ENCODE data around the gene MAP1S. TPM values are rescaled to one million over a fixed set of nuclear protein-coding genes. Genes with fewer than 3 reads are reported as not detected.
"Not testable (repeated sequence)": the region's sequence is repeated elsewhere in the genome, so short reads cannot be mapped to it uniquely, and the experiment has no call there.

Gene MAP1S
- polyA plus RNA-seq, 4 donors: 18.0 to 26.4 (median 21.9) TPM

DNA sequence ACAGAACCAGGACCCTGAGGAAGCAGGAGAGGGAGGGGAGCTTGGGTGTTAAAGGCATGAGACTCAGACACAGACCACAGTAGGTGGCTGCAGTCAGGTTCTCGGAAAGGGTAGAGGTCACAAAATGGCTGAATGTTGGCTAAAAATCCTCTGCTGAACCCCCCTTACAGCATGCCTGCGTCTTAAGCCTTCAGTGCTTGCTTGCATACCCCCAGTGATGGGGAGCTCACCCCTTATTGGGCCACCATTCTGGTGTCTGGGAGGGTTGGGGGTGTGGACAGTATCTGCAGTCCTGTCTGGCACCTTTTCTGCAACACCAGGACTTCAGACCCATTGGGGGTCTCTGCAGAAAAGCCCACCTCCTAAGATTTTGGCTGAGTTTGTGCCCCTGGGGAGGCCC is 61.5 kb downstream of the MAP1S start:
- Histone ChIP-seq H3K9me3 (ENCODE audit: control insufficient read depth in 2 of 2, insufficient read depth in 1 of 2, low read depth in 1 of 2, low read length in 1 of 2) (no peaks in the 10 kb centered on the region), H3K27ac (ENCODE audit: low read depth in 1 of 3, low read length in 2 of 3) (no peak overlapping the region), H3K36me3 (ENCODE audit: control insufficient read depth in 3 of 3, insufficient read depth in 2 of 3, low read depth in 1 of 3, low read length in 3 of 3) (peaks cover 0 to 6% (median 0%) of the 10 kb centered on the region in 3 donors), H3K4me1 (ENCODE audit: control insufficient read depth in 3 of 3, insufficient read depth in 2 of 3, low read depth in 1 of 3, low read length in 2 of 3) (peaks cover 0 to 16% (median 0%) of the 10 kb centered on the region in 3 donors), H3K27me3 (ENCODE audit: control insufficient read depth in 3 of 3, insufficient read depth in 3 of 3, low read length in 3 of 3) (no peaks in the 10 kb centered on the region), H3K4me3 (ENCODE audit: low read depth in 1 of 3, low read length in 3 of 3) (no peak overlapping the region)
- 92 to 94% (median 93%) methylated on average over 2 of the region's 2 CpGs for WGBS, 3 donors
- DNase-seq (no peak), FAIRE-seq (no peak)

DNA sequence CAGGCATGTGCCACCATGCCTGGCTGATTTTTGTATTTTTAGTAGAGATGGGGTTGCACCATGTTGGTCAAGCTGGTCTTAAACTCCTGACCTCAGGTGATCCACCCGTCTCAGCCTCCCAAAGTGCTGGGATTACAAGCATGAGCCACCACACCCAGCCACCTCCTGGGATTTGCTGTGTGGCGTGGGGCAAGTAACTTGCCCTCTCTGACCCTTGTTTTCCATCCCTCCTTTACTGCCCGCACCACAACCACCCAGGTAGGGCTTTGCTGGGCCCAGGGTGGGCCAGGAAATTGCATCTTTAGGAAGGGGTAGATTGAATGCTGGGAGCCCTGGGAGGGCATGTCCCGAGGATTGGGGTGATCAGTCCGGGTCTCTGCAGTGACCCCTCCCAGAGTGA is 64.4 kb downstream of the MAP1S start:
- FAIRE-seq; H3K9me3 ChIP-seq (ENCODE audit: control insufficient read depth in 2 of 2, insufficient read depth in 1 of 2, low read depth in 1 of 2, low read length in 1 of 2); DNase-seq; H3K4me3 ChIP-seq (ENCODE audit: low read depth in 1 of 3, low read length in 3 of 3); H3K27me3 ChIP-seq (ENCODE audit: control insufficient read depth in 3 of 3, insufficient read depth in 3 of 3, low read length in 3 of 3); H3K27ac ChIP-seq (ENCODE audit: low read depth in 1 of 3, low read length in 2 of 3); H3K36me3 ChIP-seq (ENCODE audit: control insufficient read depth in 3 of 3, insufficient read depth in 2 of 3, low read depth in 1 of 3, low read length in 3 of 3): not testable (repeated sequence)
- WGBS, 3 donors: 54 to 78% (median 62%) methylated on average over 5 of the region's 5 CpGs
- peaks cover 0 to 11% (median 0%) of the 10 kb centered on the region in 3 donors for H3K4me1 ChIP-seq (ENCODE audit: control insufficient read depth in 3 of 3, insufficient read depth in 2 of 3, low read depth in 1 of 3, low read length in 2 of 3)

Other genes starting within 250 kb of the MAP1S start
- gene SLC27A1, start 249.0 kb upstream of the MAP1S start, polyA plus RNA-seq: 1 to 10 TPM in 3 of 4 donors, under 1 TPM in 1; 0.22 to 5.5 (median 3.1) TPM
- gene PGLS, start 207.8 kb upstream of the MAP1S start, polyA plus RNA-seq: 100 to 1,000 TPM in 2 of 4 donors, 10 to 100 TPM in 2; 87.3 to 116 (median 105) TPM
- gene COLGALT1, start 163.8 kb upstream of the MAP1S start, polyA plus RNA-seq: 10 to 100 TPM; 21.0 to 49.1 (median 31.6) TPM
- 1 to 10 TPM in 1 of 4 donors, under 1 TPM in 1, not detected in 2; 0.78 to 1.1 TPM for gene UNC13A, start 31.1 kb upstream of the MAP1S start, polyA plus RNA-seq
- gene FCHO1, start 32.0 kb downstream of the MAP1S start, polyA plus RNA-seq: 1 to 10 TPM; 1.4 to 3.1 (median 2.2) TPM
- 10 to 100 TPM; 32.0 to 86.5 (median 41.2) TPM for gene B3GNT3, start 75.7 kb downstream of the MAP1S start, polyA plus RNA-seq
- gene INSL3, start 102.0 kb downstream of the MAP1S start, polyA plus RNA-seq: 1 to 10 TPM in 1 of 4 donors, under 1 TPM in 1, not detected in 2; 0.13 to 1.4 TPM
- 1 to 10 TPM in 3 of 4 donors, under 1 TPM in 1; 0.67 to 6.8 (median 2.5) TPM for gene JAK3, start 128.5 kb downstream of the MAP1S start, polyA plus RNA-seq
- gene RPL18A, start 140.4 kb downstream of the MAP1S start, polyA plus RNA-seq: 1,000 to 10,000 TPM; 1,464 to 3,671 (median 2,102) TPM
- under 1 TPM in 3 of 4 donors, not detected in 1; 0.01 to 0.27 (median 0.01) TPM for gene SLC5A5, start 152.5 kb downstream of the MAP1S start, polyA plus RNA-seq
- gene CCDC124, start 213.5 kb downstream of the MAP1S start, polyA plus RNA-seq: 100 to 1,000 TPM in 1 of 4 donors, 10 to 100 TPM in 3; 42.2 to 111 (median 67.7) TPM
- gene KCNN1, start 247.6 kb downstream of the MAP1S start, polyA plus RNA-seq: under 1 TPM in 2 of 4 donors, not detected in 2; 0.24 to 0.41 TPM